Measurements from ENCODE around the gene DCC. TPM values are rescaled to one million over a fixed set of nuclear protein-coding genes. Genes with fewer than 3 reads are reported as not detected.

DCC gene
- polyA plus RNA-seq, 1 of the 3 experiments (the other 2 are of a cell fraction), result 0.20 TPM

DNA sequence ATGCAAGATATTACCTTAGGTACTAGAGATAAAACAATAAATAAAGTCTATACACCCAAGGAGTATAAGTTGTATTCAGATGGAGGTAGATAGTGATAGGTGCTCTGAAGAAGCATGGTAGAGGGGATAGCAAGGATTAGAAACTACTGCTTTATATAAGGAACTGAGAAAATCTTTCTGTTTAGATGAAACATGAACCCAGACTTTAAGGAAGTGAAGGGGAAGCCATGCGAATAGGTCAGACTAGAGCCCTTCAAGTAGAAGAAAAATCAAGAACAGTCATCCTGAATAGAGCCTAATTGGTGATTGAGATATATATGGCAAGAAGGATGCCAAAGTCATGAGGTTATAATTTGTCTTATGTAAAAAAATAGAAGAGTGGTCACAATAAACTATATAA, 984.4 kb downstream of the DCC start:
- H3K4me1 ChIP-seq (ENCODE audit: control insufficient read depth in 1 of 2, insufficient read depth in 2 of 2, low read depth in 1 of 2, low read length in 1 of 2), result no peaks in the 10 kb centered on the region

More for the DNA sequence above, 984.4 kb downstream of the DCC start:
- no peaks in the 10 kb centered on the region for H3K36me3 ChIP-seq (replicated peaks in 1 of 2; ENCODE audit: control insufficient read depth in 1 of 2, insufficient read depth in 2 of 2, low read length in 1 of 2)
- CTCF ChIA-PET, result no interaction called here
- no peaks in the 10 kb centered on the region; the same call in 1 of the 2 replicates for H3K9me2 ChIP-seq
- TF ChIP-seq RAD21 (IDR thresholded peaks at IDR 0.05; ENCODE audit: low read length), result no peak
- TF ChIP-seq MEF2A (IDR thresholded peaks at IDR 0.05; ENCODE audit: borderline replicate concordance, low read depth), result no peak
- TF ChIP-seq FOXJ3 (CRISPR knock-in tag; IDR thresholded peaks at IDR 0.05), result no peak
- no peak for TF ChIP-seq JUND (IDR thresholded peaks at IDR 0.05)
- no peak for TF ChIP-seq NFIC (IDR thresholded peaks at IDR 0.05; ENCODE audit: borderline replicate concordance)
- no peak for TF ChIP-seq IRF3 (IDR thresholded peaks at IDR 0.05; ENCODE audit: low read depth, low read length)
- no peak for TF ChIP-seq FOSL2 (IDR thresholded peaks at IDR 0.05; ENCODE audit: borderline replicate concordance, low read depth)
- no peak for TF ChIP-seq PBX3 (IDR thresholded peaks at IDR 0.05)
- no peak for TF ChIP-seq RXRA (IDR thresholded peaks at IDR 0.05; ENCODE audit: borderline replicate concordance, low read depth)
- TF ChIP-seq, protein P1, sequence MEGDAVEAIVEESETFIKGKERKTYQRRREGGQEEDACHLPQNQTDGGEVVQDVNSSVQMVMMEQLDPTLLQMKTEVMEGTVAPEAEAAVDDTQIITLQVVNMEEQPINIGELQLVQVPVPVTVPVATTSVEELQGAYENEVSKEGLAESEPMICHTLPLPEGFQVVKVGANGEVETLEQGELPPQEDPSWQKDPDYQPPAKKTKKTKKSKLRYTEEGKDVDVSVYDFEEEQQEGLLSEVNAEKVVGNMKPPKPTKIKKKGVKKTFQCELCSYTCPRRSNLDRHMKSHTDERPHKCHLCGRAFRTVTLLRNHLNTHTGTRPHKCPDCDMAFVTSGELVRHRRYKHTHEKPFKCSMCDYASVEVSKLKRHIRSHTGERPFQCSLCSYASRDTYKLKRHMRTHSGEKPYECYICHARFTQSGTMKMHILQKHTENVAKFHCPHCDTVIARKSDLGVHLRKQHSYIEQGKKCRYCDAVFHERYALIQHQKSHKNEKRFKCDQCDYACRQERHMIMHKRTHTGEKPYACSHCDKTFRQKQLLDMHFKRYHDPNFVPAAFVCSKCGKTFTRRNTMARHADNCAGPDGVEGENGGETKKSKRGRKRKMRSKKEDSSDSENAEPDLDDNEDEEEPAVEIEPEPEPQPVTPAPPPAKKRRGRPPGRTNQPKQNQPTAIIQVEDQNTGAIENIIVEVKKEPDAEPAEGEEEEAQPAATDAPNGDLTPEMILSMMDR (IDR thresholded peaks at IDR 0.05), result no peak
- TF ChIP-seq, protein P2, sequence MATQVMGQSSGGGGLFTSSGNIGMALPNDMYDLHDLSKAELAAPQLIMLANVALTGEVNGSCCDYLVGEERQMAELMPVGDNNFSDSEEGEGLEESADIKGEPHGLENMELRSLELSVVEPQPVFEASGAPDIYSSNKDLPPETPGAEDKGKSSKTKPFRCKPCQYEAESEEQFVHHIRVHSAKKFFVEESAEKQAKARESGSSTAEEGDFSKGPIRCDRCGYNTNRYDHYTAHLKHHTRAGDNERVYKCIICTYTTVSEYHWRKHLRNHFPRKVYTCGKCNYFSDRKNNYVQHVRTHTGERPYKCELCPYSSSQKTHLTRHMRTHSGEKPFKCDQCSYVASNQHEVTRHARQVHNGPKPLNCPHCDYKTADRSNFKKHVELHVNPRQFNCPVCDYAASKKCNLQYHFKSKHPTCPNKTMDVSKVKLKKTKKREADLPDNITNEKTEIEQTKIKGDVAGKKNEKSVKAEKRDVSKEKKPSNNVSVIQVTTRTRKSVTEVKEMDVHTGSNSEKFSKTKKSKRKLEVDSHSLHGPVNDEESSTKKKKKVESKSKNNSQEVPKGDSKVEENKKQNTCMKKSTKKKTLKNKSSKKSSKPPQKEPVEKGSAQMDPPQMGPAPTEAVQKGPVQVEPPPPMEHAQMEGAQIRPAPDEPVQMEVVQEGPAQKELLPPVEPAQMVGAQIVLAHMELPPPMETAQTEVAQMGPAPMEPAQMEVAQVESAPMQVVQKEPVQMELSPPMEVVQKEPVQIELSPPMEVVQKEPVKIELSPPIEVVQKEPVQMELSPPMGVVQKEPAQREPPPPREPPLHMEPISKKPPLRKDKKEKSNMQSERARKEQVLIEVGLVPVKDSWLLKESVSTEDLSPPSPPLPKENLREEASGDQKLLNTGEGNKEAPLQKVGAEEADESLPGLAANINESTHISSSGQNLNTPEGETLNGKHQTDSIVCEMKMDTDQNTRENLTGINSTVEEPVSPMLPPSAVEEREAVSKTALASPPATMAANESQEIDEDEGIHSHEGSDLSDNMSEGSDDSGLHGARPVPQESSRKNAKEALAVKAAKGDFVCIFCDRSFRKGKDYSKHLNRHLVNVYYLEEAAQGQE (IDR thresholded peaks at IDR 0.05; ENCODE audit: low read depth, low read length), result no peak
- no peak for TF ChIP-seq FOXM1 (IDR thresholded peaks at IDR 0.05; ENCODE audit: low read depth)
- TF ChIP-seq SMC3 (IDR thresholded peaks at IDR 0.05; ENCODE audit: low read depth, low read length), result no peak
- no peak for TF ChIP-seq GATA2 (CRISPR knock-in tag; IDR thresholded peaks at IDR 0.05)
- no peak for TF ChIP-seq GABPA (IDR thresholded peaks at IDR 0.05; ENCODE audit: low read depth)
- no peaks in the 10 kb centered on the region for H3K79me2 ChIP-seq (ENCODE audit: insufficient read depth)
- H3K9ac ChIP-seq, result no peak overlapping the region
- H3K4me3 ChIP-seq (ENCODE audit: low read depth in 2 of 2, low read length in 1 of 2), result no peak overlapping the region
- H3K27me3 ChIP-seq (ENCODE audit: insufficient read depth), result no peaks in the 10 kb centered on the region
- no peak overlapping the region for H3K27ac ChIP-seq (ENCODE audit: low read depth in 2 of 2, low read length in 1 of 2)
- no peaks in the 10 kb centered on the region for H3F3A ChIP-seq (replicated peaks; ENCODE audit: insufficient read depth)
- no peak overlapping the region for H2AFZ ChIP-seq (ENCODE audit: low read depth)
- H3K9me3 ChIP-seq, result 0 out of 2 replicates have a peak, but pooled peaks cover 5% of the 10 kb centered on the region
- DNase-seq, result no peak
- WGBS (ENCODE audit: low lambda C conversion rate), result 20% methylated on average over 1 of the region's 1 CpG
- POLR2A ChIA-PET, result no interaction called here
- no peak overlapping the region for H3K4me2 ChIP-seq
- no peaks in the 10 kb centered on the region for H4K20me1 ChIP-seq (ENCODE audit: insufficient read depth)
